ENCODE data around the gene LTC4S.
"Not testable (repeated sequence)": the region's sequence is repeated elsewhere in the genome, so short reads cannot be mapped to it uniquely, and the experiment has no call there.

The LTC4S gene, protein sequence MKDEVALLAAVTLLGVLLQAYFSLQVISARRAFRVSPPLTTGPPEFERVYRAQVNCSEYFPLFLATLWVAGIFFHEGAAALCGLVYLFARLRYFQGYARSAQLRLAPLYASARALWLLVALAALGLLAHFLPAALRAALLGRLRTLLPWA
- total RNA-seq = 1.0 to 1.7 (median 1.7) reads per million in 3 donors

DNA sequence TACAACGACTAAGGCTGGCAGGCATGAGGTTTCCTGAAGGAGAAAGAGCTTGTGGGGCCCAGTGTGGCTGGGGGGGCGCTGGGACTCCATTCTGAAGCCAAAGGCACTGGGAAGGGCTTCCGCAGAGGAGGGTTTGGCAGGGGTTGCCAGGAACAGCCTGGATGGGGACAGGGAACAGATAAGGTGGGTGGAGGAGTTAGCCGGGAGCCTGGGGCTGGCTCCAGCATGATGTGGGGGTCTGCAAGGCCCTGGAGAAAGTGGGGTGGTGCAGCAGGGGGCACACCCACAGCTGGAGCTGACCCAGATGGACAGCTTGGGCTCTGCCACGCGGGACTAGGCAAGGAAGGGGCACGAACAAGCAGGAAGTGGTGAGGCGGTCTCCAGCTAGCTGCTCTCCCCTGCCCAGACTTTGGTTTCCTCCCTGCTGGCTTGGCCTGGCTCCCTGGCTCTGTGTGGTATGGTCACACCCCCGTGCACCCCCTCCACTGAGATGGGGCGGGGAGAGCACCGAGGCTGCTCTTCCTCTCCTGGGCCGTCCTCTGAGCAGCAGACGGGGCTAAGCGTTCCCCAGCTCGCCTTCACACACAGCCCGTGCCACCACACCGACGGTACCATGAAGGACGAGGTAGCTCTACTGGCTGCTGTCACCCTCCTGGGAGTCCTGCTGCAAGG is at the start of gene LTC4S:
Gene LTC4S (plus strand): TSS at position 519 of the 672 bp plus-strand sequence. CDS start 95 bp downstream, at position 614.
- H3K36me3 ChIP-seq (ENCODE audit: control insufficient read depth, insufficient read depth, low read length) = peaks cover 8% of the 10 kb centered on the region
- peak within 1 kb of the TSS; percentile 11 for H3K4me3 ChIP-seq (ENCODE audit: insufficient read depth, low read depth, low read length, poor library complexity, severe bottlenecking)
- peaks cover 29% of the 10 kb centered on the region for H3K4me1 ChIP-seq (ENCODE audit: control insufficient read depth, insufficient read depth, low read length, poor library complexity, severe bottlenecking)
- peak within 1 kb of the TSS; percentile 59 for H3K27ac ChIP-seq (ENCODE audit: insufficient read depth, low read length, poor library complexity, severe bottlenecking)
- H3K9me3 ChIP-seq (ENCODE audit: control insufficient read depth, low read length) = no peaks in the 10 kb centered on the region
- DNase-seq = peak; percentile 42 to 50 (median 49)
- no peaks in the 10 kb centered on the region for H3K27me3 ChIP-seq (replicated peaks; ENCODE audit: control insufficient read depth, insufficient read depth, low read length, poor library complexity, severe bottlenecking)

DNA sequence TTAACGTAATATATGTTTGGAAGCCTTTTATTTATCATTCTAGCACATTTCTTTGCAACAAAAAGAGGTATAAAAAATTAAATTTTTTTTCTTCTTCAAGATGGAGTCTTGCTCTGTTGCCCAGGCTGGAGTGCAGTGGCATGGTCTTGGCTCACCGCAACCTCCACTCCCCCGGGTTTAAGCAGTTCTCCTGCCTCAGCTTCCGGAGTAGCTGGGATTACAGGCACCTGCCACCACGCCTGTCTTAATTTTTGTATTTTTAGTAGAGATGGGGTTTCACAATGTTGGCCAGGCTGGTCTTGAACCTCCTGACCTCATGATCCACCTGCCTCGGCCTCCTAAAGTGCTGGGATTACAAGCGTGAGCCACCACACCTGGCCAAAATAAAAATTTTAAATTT is 49.7 kb upstream of the LTC4S start:
- H3K27me3 ChIP-seq (replicated peaks; ENCODE audit: control insufficient read depth, insufficient read depth, low read length, poor library complexity, severe bottlenecking); H3K36me3 ChIP-seq (ENCODE audit: control insufficient read depth, insufficient read depth, low read length); H3K27ac ChIP-seq (ENCODE audit: insufficient read depth, low read length, poor library complexity, severe bottlenecking); H3K4me1 ChIP-seq (ENCODE audit: control insufficient read depth, insufficient read depth, low read length, poor library complexity, severe bottlenecking); DNase-seq; H3K4me3 ChIP-seq (ENCODE audit: insufficient read depth, low read depth, low read length, poor library complexity, severe bottlenecking); H3K9me3 ChIP-seq (ENCODE audit: control insufficient read depth, low read length): not testable (repeated sequence)

DNA sequence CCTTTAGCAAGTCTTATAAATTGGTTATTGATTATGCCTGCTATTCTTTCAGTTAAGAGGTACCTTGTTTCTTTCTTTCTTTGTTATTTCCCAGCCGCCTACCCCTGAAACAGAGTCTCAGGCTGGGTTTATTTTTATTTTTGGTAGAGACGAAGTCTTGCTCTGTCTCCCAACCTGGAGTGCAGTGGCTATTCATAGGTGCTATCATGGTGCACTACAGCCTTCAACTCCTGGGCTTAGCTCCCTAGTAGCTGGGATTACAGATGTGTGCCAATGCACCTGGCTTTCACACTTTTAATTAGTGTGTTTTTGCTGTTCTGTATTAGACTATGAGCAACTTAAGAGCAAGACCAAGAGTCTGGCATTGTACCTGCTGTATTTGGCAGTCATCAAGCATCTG is 46.9 kb upstream of the LTC4S start:
- no peaks in the 10 kb centered on the region for H3K4me1 ChIP-seq (ENCODE audit: control insufficient read depth, insufficient read depth, low read length, poor library complexity, severe bottlenecking)
- H3K4me3 ChIP-seq (ENCODE audit: insufficient read depth, low read depth, low read length, poor library complexity, severe bottlenecking) = no peak overlapping the region
- H3K27ac ChIP-seq (ENCODE audit: insufficient read depth, low read length, poor library complexity, severe bottlenecking) = no peak overlapping the region
- DNase-seq = no peak
- no peaks in the 10 kb centered on the region for H3K27me3 ChIP-seq (replicated peaks; ENCODE audit: control insufficient read depth, insufficient read depth, low read length, poor library complexity, severe bottlenecking)
- no peaks in the 10 kb centered on the region for H3K9me3 ChIP-seq (ENCODE audit: control insufficient read depth, low read length)
- peaks cover 5% of the 10 kb centered on the region for H3K36me3 ChIP-seq (ENCODE audit: control insufficient read depth, insufficient read depth, low read length)

DNA sequence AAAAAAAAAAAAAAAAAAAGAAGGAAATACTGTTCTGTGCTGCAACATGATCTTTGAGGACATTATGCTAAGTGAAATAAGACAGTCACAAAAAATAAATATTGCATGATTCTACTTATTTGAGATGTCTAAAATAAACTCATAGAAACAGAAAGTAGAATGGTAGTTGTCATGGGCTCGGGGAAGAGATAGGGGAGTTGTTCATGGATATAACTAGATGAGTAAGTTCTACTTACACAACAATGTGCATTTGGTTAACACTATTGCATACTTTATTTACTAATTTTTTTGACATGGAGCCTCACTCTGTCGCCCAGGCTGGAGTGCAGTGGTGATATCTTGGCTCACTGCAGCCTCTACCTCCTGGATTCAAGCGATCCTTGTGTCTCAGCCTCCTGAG is 46.0 kb upstream of the LTC4S start:
- Histone ChIP-seq H3K4me3 (ENCODE audit: insufficient read depth, low read depth, low read length, poor library complexity, severe bottlenecking) (no peak overlapping the region), H3K27ac (ENCODE audit: insufficient read depth, low read length, poor library complexity, severe bottlenecking) (no peak overlapping the region), H3K9me3 (ENCODE audit: control insufficient read depth, low read length) (no peaks in the 10 kb centered on the region), H3K27me3 (replicated peaks; ENCODE audit: control insufficient read depth, insufficient read depth, low read length, poor library complexity, severe bottlenecking) (no peaks in the 10 kb centered on the region), H3K4me1 (ENCODE audit: control insufficient read depth, insufficient read depth, low read length, poor library complexity, severe bottlenecking) (no peaks in the 10 kb centered on the region), H3K36me3 (ENCODE audit: control insufficient read depth, insufficient read depth, low read length) (peaks cover 5% of the 10 kb centered on the region)
- DNase-seq = no peak

DNA sequence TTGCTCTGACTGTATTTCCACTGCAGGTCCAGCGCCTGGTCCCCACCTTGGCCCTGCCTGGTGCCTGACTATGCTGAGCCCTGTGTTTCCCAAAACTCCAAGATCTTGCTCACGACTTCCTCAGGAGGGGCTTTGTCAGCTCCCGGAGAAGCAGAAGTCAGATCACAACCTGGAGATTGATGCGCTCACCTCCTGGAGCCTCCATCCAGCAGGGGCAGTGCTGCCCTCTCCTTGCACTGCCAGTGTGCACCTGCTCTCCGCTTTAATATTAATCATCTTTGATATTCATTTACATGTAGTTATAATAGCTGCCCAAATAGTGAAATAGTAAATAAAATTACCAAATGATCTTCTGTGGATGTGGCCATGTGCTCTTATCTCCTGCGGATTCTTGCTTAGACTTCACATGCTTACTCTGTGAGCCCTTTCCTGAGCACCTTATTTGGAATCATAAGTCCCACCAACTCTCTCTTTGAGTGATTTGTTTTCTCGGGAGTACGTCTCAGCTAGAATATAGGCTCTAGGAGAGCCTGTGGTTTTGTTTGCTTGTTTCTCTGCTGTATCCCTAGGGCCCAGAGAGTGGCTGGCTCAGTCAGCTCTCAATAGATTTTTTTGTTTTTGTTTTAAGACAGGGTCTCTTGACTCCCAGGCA is 43.8 kb upstream of the LTC4S start:
- Histone ChIP-seq H3K27me3 (replicated peaks; ENCODE audit: control insufficient read depth, insufficient read depth, low read length, poor library complexity, severe bottlenecking) (no peaks in the 10 kb centered on the region), H3K9me3 (ENCODE audit: control insufficient read depth, low read length) (no peaks in the 10 kb centered on the region), H3K27ac (ENCODE audit: insufficient read depth, low read length, poor library complexity, severe bottlenecking) (no peak overlapping the region), H3K4me3 (ENCODE audit: insufficient read depth, low read depth, low read length, poor library complexity, severe bottlenecking) (no peak overlapping the region), H3K4me1 (ENCODE audit: control insufficient read depth, insufficient read depth, low read length, poor library complexity, severe bottlenecking) (peaks cover 6% of the 10 kb centered on the region), H3K36me3 (ENCODE audit: control insufficient read depth, insufficient read depth, low read length) (peaks cover 5% of the 10 kb centered on the region)
- DNase-seq = no peak

DNA sequence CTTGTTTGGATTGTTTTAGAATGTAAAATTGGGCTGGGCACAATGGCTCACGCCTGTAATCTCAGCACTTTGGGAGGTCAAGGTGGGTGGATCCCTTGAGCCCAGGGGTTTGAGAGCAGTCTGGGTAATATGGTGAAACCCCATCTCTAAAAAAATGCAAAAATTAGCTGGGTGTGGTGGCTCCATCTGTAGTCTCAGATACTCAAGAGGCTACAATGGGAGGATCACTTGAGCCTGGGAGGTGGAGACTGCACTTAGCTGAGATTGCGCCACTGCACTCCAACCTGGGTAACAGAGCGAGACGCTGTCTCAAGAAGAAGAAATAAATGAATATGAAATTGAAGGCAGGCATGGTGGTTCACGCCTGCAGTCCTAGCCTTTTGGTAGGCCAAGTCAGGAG is 39.8 kb upstream of the LTC4S start:
- H3K9me3 ChIP-seq (ENCODE audit: control insufficient read depth, low read length) = no peaks in the 10 kb centered on the region
- H3K27me3 ChIP-seq (replicated peaks; ENCODE audit: control insufficient read depth, insufficient read depth, low read length, poor library complexity, severe bottlenecking) = no peaks in the 10 kb centered on the region
- no peak for DNase-seq
- H3K27ac ChIP-seq (ENCODE audit: insufficient read depth, low read length, poor library complexity, severe bottlenecking) = no peak overlapping the region
- H3K36me3 ChIP-seq (ENCODE audit: control insufficient read depth, insufficient read depth, low read length) = peaks cover 5% of the 10 kb centered on the region
- peaks cover 6% of the 10 kb centered on the region for H3K4me1 ChIP-seq (ENCODE audit: control insufficient read depth, insufficient read depth, low read length, poor library complexity, severe bottlenecking)
- no peak overlapping the region for H3K4me3 ChIP-seq (ENCODE audit: insufficient read depth, low read depth, low read length, poor library complexity, severe bottlenecking)

DNA sequence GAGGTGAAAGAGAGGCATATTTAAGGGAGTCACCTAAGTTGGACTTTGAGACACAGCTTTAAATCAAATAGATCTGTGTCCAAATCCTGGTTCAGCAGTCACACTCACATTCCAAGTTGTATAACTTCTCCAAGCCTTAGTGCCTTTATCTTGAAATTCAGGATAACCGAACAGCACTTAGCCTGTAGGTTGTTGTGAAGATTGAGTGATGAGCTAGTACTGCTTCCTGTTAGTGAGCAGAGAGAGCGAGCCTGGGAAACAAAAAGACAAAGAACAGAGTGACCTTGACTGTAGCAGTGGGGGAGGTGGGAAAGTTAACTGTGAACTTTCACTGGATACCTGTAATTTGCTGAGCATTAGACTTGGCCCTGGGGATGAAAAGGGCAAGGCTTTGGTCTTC is 38.8 kb upstream of the LTC4S start:
- H3K36me3 ChIP-seq (ENCODE audit: control insufficient read depth, insufficient read depth, low read length) = no peaks in the 10 kb centered on the region
- H3K27ac ChIP-seq (ENCODE audit: insufficient read depth, low read length, poor library complexity, severe bottlenecking) = peak overlapping the region; percentile 12
- H3K9me3 ChIP-seq (ENCODE audit: control insufficient read depth, low read length) = no peaks in the 10 kb centered on the region
- peaks cover 6% of the 10 kb centered on the region for H3K4me1 ChIP-seq (ENCODE audit: control insufficient read depth, insufficient read depth, low read length, poor library complexity, severe bottlenecking)
- no peaks in the 10 kb centered on the region for H3K27me3 ChIP-seq (replicated peaks; ENCODE audit: control insufficient read depth, insufficient read depth, low read length, poor library complexity, severe bottlenecking)
- no peak overlapping the region for H3K4me3 ChIP-seq (ENCODE audit: insufficient read depth, low read depth, low read length, poor library complexity, severe bottlenecking)
- no peak for DNase-seq

DNA sequence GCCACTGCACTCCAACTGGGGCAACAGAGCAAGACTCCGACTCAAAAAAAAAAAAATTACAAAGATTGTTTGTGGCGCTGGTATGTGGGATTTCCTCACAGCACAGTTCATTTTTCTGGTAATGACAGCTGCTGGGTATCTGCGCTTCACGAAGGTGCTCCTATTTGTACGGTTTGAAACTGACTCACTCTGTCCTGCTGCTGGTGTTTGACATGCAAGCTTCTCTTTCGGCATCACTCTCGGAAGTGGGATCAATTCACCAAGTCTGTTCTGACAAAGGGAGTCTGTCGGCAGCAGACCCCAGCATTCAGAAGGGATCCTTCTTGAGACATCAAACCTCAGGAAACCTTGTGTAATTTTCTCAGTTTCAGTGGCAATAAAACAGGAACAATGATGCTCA is 34.8 kb upstream of the LTC4S start:
- Histone ChIP-seq H3K4me3 (ENCODE audit: insufficient read depth, low read depth, low read length, poor library complexity, severe bottlenecking) (no peak overlapping the region), H3K27ac (ENCODE audit: insufficient read depth, low read length, poor library complexity, severe bottlenecking) (no peak overlapping the region), H3K4me1 (ENCODE audit: control insufficient read depth, insufficient read depth, low read length, poor library complexity, severe bottlenecking) (peaks cover 13% of the 10 kb centered on the region), H3K36me3 (ENCODE audit: control insufficient read depth, insufficient read depth, low read length) (no peaks in the 10 kb centered on the region), H3K9me3 (ENCODE audit: control insufficient read depth, low read length) (no peaks in the 10 kb centered on the region), H3K27me3 (replicated peaks; ENCODE audit: control insufficient read depth, insufficient read depth, low read length, poor library complexity, severe bottlenecking) (no peaks in the 10 kb centered on the region)
- DNase-seq = no peak

DNA sequence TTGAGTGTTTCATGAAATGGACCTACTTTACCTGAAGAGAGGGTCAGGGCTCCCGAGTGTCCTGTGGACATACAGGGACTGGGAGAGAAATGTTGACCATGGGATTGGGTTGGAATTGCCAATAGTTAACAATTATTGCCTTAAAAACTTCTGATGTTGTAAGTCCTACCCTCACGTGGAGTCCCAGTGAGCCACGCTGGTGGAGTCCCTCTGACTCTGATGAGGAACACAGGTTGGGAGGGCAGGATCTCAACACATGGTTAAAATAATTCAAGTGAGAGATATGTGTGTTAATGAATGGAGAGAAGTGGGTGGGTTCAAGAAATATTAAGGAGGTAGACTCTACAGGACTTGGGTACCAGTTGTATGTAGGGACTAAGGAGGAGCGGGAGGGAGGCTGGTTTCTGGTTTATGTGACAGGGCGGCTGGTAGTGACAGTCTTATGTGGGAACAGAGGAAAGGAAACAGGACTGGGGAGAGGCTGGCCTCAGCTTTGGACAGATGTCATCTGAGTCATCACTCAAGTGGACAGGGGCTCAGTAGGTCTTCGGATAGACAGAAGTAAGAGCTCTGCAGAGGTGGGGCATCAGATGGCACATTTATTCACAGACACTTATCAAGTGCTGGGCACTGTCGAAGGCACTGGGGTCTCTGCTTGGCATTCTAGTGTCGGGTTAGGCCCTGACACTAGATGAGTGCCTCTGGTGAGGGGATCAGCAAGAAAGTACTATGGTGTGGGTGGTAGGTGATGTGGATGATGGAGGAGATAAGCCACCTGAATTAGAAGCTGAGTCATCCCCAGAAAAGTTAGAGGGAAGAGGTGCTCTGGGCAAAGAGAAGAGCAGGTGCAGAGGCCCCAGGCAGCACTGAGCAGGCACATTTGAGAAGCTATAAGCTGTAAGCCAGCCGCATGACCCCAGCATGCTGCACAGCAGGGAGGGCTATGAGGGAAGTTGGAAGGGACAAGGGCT is 33.9 kb upstream of the LTC4S start:
- H3K36me3 ChIP-seq (ENCODE audit: control insufficient read depth, insufficient read depth, low read length) = no peaks in the 10 kb centered on the region
- H3K27ac ChIP-seq (ENCODE audit: insufficient read depth, low read length, poor library complexity, severe bottlenecking) = no peak overlapping the region
- no peak overlapping the region for H3K4me3 ChIP-seq (ENCODE audit: insufficient read depth, low read depth, low read length, poor library complexity, severe bottlenecking)
- DNase-seq = no peak
- no peaks in the 10 kb centered on the region for H3K9me3 ChIP-seq (ENCODE audit: control insufficient read depth, low read length)
- H3K4me1 ChIP-seq (ENCODE audit: control insufficient read depth, insufficient read depth, low read length, poor library complexity, severe bottlenecking) = peaks cover 7% of the 10 kb centered on the region
- no peaks in the 10 kb centered on the region for H3K27me3 ChIP-seq (replicated peaks; ENCODE audit: control insufficient read depth, insufficient read depth, low read length, poor library complexity, severe bottlenecking)

Measured in effector memory CD4-positive, alpha-beta T cell (primary cell).